HG03280 (cell line): ENCODE measurements around the gene THBS4.

Experiments used
- ATAC-seq: cut with Tn5 transposase; IDR thresholded peaks from one replicate; pipeline ENCODE4 v1.9.1; 2021; ENCODE audit warnings: mild to moderate bottlenecking, moderate library complexity; ENCODE audit not compliant: unreplicated experiment

Gene THBS4

GRCh38 chr5:80043187-80043586 lies 8.0 kb downstream of the THBS4 start:
- ATAC-seq: no peak

DNA sequence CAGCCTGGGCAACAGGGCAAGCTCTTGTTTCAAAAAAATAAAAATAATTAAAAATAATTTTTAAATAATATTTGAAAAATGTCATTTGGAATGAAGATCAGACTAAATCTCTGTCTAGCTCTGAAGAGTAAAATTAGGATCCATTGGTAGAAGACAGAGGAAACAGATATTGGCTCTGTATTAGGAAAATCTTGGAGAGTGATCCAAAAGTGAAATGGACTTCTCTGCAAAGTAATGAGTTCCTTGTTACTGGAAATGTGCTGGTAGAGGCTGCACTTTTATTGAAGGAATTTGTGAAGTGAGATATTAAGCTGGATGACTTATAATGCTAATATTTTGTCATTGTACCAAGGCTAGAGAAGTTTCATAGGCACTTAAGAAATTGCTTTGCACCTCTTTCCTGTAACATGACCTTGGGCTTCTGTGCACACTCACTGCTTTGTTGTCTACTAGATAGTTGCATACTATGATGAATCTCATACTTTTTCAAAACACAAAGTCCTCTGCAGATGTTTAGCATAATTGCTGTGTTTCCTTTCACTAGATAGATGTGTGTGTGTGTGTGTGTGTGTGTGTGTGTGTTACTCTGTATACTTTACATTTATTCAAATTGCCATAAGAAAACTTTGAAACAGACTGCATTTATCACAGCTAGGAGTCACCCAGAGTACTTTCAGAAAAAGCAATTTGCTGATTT lies 13.1 kb downstream of the THBS4 start:
- ATAC-seq: no peak

DNA sequence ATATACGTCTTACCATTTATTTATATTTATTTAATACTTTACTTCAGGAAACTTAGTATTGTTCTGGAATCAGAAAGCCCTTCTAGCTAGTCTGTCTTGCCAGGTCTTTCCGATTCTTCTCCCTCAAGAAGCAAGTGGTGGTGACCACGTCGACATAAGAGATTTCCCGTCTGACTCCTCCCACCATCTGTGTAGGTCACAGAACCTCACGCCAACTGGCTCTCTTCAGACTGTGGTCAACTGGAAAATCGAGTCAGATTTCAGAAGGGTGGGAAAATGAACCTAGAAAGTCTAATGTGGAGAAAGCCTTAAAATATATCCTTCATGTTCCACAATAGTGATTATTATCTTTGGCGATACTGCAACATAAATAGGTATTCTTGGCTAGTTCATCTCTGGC lies 17.3 kb downstream of the THBS4 start:
- ATAC-seq: no peak

- no peak for ATAC-seq
Measured at GRCh38 chr5:80054682-80055081, 19.5 kb downstream of the THBS4 start.

GRCh38 chr5:80055491-80056170 lies 20.5 kb downstream of the THBS4 start:
- no peak for ATAC-seq

- ATAC-seq: no peak
Measured at GRCh38 chr5:80057099-80057498, 22.0 kb downstream of the THBS4 start.

DNA sequence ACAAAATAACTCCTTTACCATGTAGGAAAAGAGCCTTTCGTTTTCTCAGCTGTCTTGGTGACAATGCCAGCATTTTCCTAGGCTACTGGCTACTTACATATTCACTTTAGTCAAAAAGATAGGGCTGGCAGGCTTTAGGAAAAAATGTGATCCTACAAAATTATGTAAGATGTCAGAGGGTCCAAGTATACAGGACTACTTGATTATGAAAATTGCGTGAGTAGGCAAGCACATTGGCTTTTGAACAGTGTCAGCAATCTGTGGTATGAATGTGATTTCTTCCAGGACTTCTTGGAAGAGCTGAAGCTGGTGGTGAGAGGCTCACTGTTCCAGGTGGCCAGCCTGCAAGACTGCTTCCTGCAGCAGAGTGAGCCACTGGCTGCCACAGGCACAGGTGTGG lies 22.8 kb downstream of the THBS4 start:
- no peak for ATAC-seq

DNA sequence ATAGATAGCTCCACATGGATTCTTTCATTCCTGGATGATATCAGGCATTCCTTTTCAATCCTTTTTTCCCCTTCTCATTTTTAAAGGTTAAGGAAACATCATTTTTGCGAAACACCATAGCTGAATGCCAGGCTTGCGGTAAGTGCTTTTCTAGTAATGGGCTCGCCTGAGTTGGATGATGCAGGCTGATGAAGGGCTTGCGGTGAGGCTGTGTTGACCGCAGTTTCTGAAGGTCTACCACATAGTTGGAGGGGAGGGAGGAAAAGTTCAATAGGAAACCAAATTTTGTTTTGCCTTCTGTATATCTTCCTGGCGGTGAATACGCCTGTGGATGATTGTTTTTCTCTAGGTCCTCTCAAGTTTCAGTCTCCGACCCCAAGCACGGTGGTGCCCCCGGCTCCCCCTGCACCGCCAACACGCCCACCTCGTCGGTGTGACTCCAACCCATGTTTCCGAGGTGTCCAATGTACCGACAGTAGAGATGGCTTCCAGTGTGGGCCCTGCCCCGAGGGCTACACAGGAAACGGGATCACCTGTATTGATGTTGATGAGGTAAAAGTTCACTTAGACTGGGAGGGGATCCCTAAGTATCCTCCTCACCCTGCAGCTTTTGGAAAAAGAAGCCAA lies 24.3 kb downstream of the THBS4 start:
- no peak for ATAC-seq

DNA sequence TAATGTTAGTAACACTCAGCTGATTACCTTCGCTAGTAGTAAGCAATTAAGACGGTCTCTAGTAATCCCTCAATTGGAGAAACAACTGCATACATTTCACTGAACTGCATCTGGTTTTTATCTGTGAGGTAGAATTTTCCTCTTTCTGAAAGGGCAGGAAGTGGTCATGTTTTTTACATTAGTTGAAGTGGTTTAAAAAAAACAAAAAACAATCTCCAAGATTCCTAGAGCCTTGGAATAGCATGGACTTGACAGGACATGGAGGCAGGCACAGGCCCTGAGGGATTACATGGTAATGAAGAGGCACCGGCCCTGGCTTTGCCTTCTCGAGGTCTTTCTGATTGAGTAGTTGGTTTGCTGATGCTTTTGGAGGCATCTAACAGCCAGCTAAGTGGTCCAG lies 25.8 kb downstream of the THBS4 start:
- ATAC-seq: no peak

GRCh38 chr5:80061547-80061946 lies 26.4 kb downstream of the THBS4 start:
- ATAC-seq: no peak

DNA sequence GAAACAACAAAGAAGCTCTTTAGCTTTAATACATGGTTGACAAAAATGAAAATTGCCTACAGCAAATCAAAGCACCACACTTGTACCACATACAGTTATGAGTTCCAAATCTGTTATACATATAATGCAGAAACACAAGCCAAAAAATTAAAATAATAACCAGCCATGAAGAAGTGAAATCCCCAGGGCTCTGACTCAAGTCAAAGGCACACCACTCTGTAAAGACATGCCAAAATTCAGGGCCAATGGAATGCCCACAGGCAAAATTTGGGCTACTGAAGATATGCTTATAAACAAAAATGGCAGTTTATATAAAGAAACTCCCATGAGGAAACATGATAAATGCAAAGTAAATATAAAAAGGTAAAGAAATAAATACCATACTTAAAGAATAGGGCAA lies 29.0 kb downstream of the THBS4 start:
- no peak for ATAC-seq

DNA sequence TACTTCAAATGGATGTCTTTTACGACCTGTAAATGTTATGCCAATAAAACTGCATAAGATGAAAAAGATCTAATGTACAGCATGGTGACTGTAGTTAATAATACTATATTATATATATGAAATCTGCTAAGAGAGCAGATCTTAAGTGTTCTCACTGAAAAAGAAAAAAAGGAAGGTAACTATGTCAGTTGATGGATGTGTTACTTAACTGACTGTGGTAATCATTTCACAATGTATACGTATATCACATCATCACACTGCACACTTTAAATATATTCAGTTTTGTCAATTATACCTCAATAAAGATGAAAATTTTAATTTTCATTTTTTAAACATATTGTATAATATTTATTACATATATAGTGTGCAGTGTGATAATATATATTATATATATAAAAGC lies 31.9 kb downstream of the THBS4 start:
- ATAC-seq: no peak

GRCh38 chr5:80067531-80068245 lies 32.5 kb downstream of the THBS4 start:
- no peak for ATAC-seq

DNA sequence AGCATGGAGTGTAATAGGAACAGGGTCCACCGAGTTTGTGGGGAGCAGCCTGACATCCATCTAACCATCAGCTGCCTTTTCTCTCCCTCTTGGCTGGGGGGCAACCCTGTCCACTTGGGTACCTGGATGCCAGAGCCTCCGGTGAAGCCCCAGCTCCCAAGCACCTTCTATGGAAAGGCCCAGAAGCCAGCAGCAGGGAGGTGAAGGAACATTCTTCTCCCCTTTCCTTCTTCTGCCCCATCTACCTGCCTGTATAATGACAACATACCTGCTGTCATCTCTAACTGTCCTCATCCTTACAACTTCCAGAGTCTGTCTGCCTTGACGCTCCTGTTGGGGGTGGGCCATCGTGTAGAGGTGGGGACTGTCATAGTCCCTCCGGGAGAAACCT lies 33.1 kb downstream of the THBS4 start:
- no peak for ATAC-seq

GRCh38 chr5:80068775-80069174 lies 33.6 kb downstream of the THBS4 start:
- ATAC-seq: no peak

- no peak for ATAC-seq
Measured at GRCh38 chr5:80069251-80069800, 34.2 kb downstream of the THBS4 start.

DNA sequence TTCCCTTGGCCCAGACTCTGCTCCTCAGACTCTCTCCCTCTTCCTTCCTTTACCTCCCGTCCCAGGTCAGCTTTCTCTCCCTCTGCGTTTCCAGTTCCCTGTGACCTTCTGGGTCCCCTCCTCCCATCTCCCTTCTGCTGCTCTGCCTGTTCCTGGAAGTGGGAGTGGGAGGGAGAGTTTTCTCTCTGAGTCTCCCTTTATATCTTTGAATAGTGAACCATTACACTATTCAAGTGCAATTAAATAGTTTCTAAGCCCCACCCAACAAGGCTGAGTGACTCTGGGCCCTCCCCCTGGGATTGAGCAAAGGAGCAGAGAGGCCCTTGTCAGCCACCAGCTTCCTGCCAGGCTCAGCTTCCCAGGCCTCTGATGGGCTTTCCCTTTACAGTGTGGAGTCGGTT lies 34.8 kb downstream of the THBS4 start:
- no peak for ATAC-seq

GRCh38 chr5:80070338-80071056 lies 35.3 kb downstream of the THBS4 start:
- no peak for ATAC-seq

- ATAC-seq: no peak
Measured at GRCh38 chr5:80071510-80072021, 36.4 kb downstream of the THBS4 start.
